GM19324 (cell line): ENCODE data around the gene SMARCA4.
"Not testable (repeated sequence)": the region's sequence is repeated elsewhere in the genome, so short reads cannot be mapped to it uniquely, and the experiment has no call there.

Experiments used
- ATAC-seq: cut with Tn5 transposase; IDR thresholded peaks from one replicate; pipeline ENCODE4 v1.9.1; 2021; ENCODE audit warnings: mild to moderate bottlenecking, moderate library complexity; ENCODE audit not compliant: unreplicated experiment, low FRiP score

The SMARCA4 gene

GRCh38 chr19:10975374-10976130 lies 14.7 kb downstream of the SMARCA4 start:
- no peak for ATAC-seq

GRCh38 chr19:10976131-10976892 lies 15.5 kb downstream of the SMARCA4 start:
- no peak for ATAC-seq

GRCh38 chr19:10977742-10978092 lies 16.9 kb downstream of the SMARCA4 start:
- no peak for ATAC-seq

- ATAC-seq, result no peak
These were observed 19.1 kb downstream of the SMARCA4 start for GRCh38 chr19:10979951-10980381.

- no peak for ATAC-seq
These were observed 20.5 kb downstream of the SMARCA4 start for GRCh38 chr19:10981252-10981895.

GRCh38 chr19:10983026-10983425 lies 22.2 kb downstream of the SMARCA4 start:
- no peak for ATAC-seq

- no peak for ATAC-seq
These were observed 23.4 kb downstream of the SMARCA4 start for GRCh38 chr19:10984166-10984735.

GRCh38 chr19:10985502-10985901 lies 24.7 kb downstream of the SMARCA4 start:
- no peak for ATAC-seq

- ATAC-seq, result no peak
These were observed 25.7 kb downstream of the SMARCA4 start for GRCh38 chr19:10986301-10987127.

GRCh38 chr19:10987571-10988297 lies 26.9 kb downstream of the SMARCA4 start:
- ATAC-seq, result no peak

GRCh38 chr19:10988380-10988779 lies 27.6 kb downstream of the SMARCA4 start:
- no peak for ATAC-seq

- no peak for ATAC-seq
These were observed 28.1 kb downstream of the SMARCA4 start for GRCh38 chr19:10988921-10989320.

- ATAC-seq, result no peak
These were observed 30.2 kb downstream of the SMARCA4 start for GRCh38 chr19:10991076-10991475.

GRCh38 chr19:10991521-10992081 lies 30.8 kb downstream of the SMARCA4 start:
- no peak for ATAC-seq

- not testable (repeated sequence) for ATAC-seq
These were observed 31.3 kb downstream of the SMARCA4 start for GRCh38 chr19:10992174-10992573.

- ATAC-seq, result no peak
These were observed 35.2 kb downstream of the SMARCA4 start for GRCh38 chr19:10995926-10996600.

GRCh38 chr19:10998045-10998533 lies 37.3 kb downstream of the SMARCA4 start:
- no peak for ATAC-seq

GRCh38 chr19:10998666-10999065 lies 37.8 kb downstream of the SMARCA4 start:
- no peak for ATAC-seq

GRCh38 chr19:11005521-11005920 lies 44.7 kb downstream of the SMARCA4 start:
- no peak for ATAC-seq
